Fibroblast of pulmonary artery (primary cell): ENCODE measurements around the gene SLC38A5.
"Not testable (repeated sequence)": the region's sequence is repeated elsewhere in the genome, so short reads cannot be mapped to it uniquely, and the experiment has no call there.

Source experiments
- DNase-seq: peaks from one replicate; pipeline ENCODE4 v3.0.0-alpha.2; 2010; ENCODE audit warnings: low read depth
- H3K4me3 ChIP-seq: replicated peaks from 2 replicates; pipeline ENCODE4 v1.5.1; 2011; ENCODE audit warnings: low read depth, mild to moderate bottlenecking, control low read depth, low read length, moderate library complexity
- TF ChIP-seq, protein P1 (sequence below): IDR thresholded peaks from 2 replicates; pipeline ENCODE4 v1.5.1; 2011; ENCODE audit warnings: mild to moderate bottlenecking, control low read depth, low read length, inconsistent platforms; ENCODE audit errors: missing control alignments

The SLC38A5 gene

DNA sequence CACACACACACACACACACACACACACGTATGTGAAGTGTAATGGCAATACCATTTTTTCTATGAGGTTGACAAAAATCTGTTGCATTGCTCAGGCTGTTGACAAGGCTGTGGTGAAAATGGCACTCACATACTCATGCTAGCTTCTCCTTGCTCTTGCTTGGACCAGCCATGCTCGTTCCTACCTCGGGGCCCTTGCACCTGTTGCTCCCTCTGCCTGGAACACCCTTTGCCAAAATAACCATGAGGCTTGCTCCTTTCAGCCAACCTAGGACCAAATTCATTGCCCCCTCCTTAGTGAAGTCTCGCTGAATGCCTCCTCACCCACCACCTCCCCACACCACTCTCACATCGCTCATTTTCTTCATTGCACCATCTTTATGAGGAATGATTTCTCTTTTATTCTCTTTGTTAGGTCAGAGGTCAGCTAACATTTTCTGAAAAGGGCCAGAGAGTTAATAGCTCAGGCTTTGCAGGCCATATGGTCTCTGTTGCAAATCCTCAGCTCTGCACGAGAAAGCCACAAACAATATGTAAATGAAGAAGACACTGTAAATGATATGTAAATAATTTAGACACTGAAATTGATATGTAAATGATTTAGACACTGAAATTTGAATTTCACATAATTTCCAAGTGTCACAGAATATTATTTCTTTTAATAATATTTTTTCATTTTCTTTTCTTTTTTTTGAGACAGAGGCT lies 13.3 kb downstream of the SLC38A5 start:
- no peak for DNase-seq
- no peak overlapping the region for H3K4me3 ChIP-seq
- TF ChIP-seq, protein P1, sequence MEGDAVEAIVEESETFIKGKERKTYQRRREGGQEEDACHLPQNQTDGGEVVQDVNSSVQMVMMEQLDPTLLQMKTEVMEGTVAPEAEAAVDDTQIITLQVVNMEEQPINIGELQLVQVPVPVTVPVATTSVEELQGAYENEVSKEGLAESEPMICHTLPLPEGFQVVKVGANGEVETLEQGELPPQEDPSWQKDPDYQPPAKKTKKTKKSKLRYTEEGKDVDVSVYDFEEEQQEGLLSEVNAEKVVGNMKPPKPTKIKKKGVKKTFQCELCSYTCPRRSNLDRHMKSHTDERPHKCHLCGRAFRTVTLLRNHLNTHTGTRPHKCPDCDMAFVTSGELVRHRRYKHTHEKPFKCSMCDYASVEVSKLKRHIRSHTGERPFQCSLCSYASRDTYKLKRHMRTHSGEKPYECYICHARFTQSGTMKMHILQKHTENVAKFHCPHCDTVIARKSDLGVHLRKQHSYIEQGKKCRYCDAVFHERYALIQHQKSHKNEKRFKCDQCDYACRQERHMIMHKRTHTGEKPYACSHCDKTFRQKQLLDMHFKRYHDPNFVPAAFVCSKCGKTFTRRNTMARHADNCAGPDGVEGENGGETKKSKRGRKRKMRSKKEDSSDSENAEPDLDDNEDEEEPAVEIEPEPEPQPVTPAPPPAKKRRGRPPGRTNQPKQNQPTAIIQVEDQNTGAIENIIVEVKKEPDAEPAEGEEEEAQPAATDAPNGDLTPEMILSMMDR: no peak

DNA sequence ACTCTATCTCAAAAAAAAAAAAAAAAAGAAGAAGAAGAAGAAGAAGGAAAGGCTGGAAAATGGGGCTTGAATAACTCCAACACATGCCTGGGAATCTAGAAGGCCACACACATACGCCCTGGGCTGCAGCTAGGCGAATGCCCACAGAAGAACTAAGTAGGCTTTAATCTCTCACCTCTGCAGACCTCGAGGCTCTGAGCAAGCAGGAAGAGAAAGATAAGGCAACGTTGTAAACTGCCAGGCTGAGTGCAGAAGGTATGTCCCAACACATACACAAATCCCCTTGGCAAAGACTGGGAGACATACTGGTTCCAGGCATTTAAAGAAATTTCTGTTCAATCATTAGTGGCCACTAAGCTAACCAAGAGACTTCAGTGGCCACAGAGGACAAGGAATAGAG lies 18.4 kb downstream of the SLC38A5 start:
- no peak overlapping the region for H3K4me3 ChIP-seq
- TF ChIP-seq, protein P1: no peak
- no peak for DNase-seq

DNA sequence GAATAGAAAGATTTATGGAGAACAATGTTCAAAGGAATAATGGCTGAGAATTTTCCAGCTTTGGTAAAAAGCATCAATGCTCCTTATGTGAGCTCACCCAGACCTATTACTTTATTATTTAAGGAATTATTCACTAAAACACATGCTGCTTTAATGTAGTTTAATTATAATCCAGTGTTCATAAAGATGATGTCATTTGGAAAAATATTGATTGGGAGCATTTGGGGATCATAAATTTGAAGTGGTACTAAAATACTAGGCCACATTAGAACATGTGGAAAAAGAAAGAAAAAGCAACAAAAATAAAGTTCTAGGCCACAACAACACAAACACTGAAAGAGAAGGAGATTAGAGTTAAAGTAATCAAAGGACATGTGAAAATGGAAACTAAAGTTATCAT lies 20.0 kb downstream of the SLC38A5 start:
- H3K4me3 ChIP-seq: no peak overlapping the region
- no peak for DNase-seq
- TF ChIP-seq, protein P1: no peak

DNA sequence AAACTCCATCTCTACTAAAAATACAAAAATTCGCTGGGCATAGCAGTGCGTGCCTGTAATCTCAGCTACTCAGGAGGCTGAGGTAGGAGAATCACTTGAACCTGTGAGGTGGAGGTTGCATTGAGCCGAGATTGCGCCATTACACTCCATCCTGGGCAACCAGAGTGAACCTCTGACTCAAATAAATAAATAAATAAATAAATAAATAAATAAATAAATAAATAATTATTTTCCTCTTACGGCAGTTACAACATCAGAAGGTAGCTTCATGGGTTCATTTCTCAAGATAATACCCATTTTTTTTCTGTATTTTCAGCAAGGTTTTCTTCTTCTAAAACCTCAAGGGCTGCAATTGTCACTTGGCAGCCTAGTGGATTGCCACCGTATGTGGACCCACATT lies 22.9 kb downstream of the SLC38A5 start:
- not testable (repeated sequence) for DNase-seq, H3K4me3 ChIP-seq

DNA sequence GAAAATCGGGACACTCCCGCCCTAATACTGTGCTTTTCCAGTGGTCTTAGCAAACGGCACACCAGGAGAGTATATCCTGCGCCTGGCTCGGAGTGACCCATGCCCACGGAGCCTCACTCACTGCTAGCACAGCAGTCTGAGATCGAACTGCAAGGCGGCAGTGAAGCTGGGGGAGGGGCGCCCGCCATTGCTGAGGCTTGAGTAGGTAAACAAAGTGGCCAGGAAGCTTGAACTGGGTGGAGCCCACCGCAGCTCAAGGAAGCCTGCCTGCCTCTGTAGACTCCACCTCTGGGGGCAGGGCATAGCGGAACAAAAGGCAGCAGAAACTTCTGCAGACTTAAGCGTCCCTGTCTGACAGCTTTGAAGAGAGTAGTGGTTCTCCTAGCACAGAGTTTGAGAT lies 36.3 kb downstream of the SLC38A5 start:
- DNase-seq: not testable (repeated sequence)

DNA sequence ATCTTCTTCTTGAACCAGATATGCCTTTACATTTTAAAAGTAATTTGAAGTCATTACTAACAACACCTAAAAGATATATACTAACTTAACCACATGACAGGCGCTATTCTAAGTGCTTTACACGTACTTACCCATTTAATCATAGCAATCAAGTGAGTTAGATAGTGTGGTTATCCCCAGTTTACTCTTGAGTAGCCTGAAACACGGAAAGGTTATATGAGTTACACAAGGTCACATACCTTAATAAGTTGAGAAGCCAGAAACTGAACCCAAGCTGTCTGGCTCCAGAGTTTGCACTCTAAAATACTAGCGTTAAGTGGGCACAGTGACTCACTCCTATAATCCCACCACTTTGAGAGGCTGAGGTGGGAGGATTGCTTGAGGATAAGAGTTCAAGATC lies 39.9 kb downstream of the SLC38A5 start:
- not testable (repeated sequence) for DNase-seq, H3K4me3 ChIP-seq

More for the DNA sequence above, 36.3 kb downstream of the SLC38A5 start:
- H3K4me3 ChIP-seq: not testable (repeated sequence)

DNA sequence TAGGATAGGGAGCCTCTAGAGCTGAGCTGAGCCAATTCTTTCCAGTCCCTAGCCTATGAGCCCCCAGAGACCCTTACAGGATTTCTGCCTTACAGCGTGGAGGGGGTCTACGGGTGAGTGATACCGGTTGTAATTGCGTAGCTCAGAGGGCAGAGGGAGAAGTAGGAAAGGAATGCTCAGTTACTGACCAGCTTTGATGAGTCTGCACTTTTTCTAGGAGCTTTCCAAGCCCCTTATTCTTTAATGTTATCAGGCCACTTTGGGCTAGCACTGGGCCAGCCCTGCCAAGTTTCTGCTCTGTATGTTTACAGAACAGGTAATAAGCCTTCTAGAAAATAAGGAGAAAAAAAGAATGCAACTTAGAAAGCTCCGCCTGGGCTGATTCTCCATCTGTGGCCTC lies 40.5 kb downstream of the SLC38A5 start:
- not testable (repeated sequence) for DNase-seq, H3K4me3 ChIP-seq

DNA sequence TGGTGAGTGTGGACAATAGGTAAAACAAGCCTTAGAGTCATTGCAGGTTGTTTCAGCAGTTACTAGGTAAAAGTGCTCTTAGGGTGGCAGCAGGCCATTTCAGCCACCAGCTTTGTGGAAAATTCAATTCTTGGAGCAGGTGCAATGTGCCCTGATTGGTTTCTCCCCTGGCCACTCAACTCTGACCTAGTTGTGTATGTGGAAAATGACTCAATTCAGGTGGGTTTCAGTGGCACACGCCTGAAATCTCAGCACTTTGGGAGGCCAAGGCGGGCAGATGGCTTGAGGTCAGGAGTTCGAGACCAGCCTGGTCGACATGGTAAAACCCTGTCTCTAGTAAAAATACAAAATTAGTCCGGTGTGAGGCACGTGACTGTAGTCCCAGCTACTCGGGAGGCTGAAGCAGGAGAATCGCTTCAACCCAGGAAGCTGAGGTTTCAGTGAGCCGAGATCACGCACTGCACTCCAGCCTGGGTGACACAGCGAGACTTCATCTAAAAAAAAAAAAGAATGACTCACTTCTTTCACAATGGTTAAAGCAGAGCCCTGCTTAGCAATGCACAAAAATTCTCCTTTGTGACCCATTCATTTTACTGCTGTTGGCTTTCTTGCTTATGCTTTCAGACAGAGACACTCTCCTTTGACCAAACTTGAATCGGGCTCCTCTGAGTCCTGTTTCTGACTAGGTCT lies 42.9 kb downstream of the SLC38A5 start:
- not testable (repeated sequence) for DNase-seq, H3K4me3 ChIP-seq

DNA sequence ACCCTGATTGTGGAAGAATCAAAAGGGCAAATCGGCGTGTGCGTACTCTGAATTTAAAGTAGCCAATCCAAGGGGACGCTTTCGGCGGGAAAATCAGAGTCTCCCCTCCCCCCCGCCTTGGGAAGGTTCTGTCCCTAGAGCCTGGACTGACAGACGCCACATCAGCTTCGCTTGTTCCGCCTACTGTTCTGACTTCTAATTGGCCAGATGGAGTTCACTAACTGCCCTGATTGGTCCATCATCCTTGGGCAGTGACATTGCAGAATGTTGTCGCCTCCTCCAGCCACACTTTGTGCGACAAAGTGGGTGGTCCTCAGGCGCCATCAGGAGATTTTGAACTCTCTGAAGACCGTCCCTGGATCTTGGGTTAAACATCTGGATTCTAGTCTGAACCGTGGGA lies 58.2 kb downstream of the SLC38A5 start, which contains the start of gene SSX4B:
TSS of gene SSX4B (minus strand) at position 101 of the 400 bp plus-strand sequence. CDS start 588 bp downstream, outside the sequence.
- not testable (repeated sequence) for DNase-seq, H3K4me3 ChIP-seq
